Spleen (tissue), 7 donors: ENCODE data around the gene DPYSL5.

Experiments
- POLR2A ChIP-seq, 3 donors: fragments of 450-650 bp; IDR thresholded peaks; one replicate each; pipeline ENCODE4 v1.5.1; 2017; ENCODE audit warnings: antibody characterized with exemption in 3 of 3, mild to moderate bottlenecking in 1 of 3
- POLR2AphosphoS5 ChIP-seq, 3 donors: sonication (generic); formaldehyde crosslinking; IDR thresholded peaks; one replicate each; pipeline ENCODE4 v1.5.1; 2017; ENCODE audit warnings: antibody characterized with exemption in 3 of 3
- TF ChIP-seq, protein P1 (sequence below), 11 experiments: fragments of 200-600 bp in 7 of 11; fragments of 450-650 bp in 4 of 11; sonication (generic) in 4 of 11; IDR thresholded peaks in 8 of 11; conservative IDR thresholded peaks in 3 of 11; 1 replicate in 7 of 11; 2 replicates in 4 of 11; pipeline versions ENCODE4 v1.4.0 to v1.8.0; 2016 to 2021; ENCODE audit warnings: antibody characterized with exemption in 11 of 11, inconsistent platforms in 4 of 11, mild to moderate bottlenecking in 1 of 11
- donor health status: DM: no; HTN: no; CAD: no; lungs with moderate emphysema.
- donor health status: DM: no; HTN: no; CAD: no.
- donor health status: DM: no; HTN: no; CAD: no.

DNA sequence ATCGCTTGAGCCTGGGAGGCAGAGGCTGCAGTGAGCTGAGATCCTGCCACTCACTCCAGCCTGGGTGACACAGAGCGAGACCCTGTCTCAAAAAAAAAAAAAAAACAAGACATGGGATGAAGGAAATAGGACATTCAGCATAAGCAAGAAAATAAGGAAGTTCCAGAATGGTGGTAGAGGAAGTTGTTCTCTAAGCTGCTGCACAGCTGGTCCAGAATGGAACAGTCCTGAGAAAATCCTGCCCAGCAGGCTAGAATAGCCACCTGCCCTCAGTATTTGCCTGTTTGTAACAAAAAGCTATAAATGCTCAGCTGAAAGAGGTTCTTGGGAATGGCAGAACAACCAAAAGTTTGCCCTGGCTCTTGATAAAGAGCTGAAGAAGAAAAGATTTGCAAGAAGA lies 111.4 kb downstream of the DPYSL5 start:
- TF ChIP-seq POLR2AphosphoS5 (IDR thresholded peaks at IDR 0.05): no peak
- no peak for TF ChIP-seq POLR2A (IDR thresholded peaks at IDR 0.05)
- TF ChIP-seq, protein P1, sequence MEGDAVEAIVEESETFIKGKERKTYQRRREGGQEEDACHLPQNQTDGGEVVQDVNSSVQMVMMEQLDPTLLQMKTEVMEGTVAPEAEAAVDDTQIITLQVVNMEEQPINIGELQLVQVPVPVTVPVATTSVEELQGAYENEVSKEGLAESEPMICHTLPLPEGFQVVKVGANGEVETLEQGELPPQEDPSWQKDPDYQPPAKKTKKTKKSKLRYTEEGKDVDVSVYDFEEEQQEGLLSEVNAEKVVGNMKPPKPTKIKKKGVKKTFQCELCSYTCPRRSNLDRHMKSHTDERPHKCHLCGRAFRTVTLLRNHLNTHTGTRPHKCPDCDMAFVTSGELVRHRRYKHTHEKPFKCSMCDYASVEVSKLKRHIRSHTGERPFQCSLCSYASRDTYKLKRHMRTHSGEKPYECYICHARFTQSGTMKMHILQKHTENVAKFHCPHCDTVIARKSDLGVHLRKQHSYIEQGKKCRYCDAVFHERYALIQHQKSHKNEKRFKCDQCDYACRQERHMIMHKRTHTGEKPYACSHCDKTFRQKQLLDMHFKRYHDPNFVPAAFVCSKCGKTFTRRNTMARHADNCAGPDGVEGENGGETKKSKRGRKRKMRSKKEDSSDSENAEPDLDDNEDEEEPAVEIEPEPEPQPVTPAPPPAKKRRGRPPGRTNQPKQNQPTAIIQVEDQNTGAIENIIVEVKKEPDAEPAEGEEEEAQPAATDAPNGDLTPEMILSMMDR (IDR thresholded peaks at IDR 0.05 in 8 of 11, conservative IDR thresholded peaks at IDR 0.05 in 3 of 11): no peak
